Medulla oblongata (tissue), 1 donor: ENCODE results near the gene ARHGEF11.
"Not testable (repeated sequence)": the region's sequence is repeated elsewhere in the genome, so short reads cannot be mapped to it uniquely, and the experiment has no call there.

Experiments used
- DNase-seq: peaks from one replicate; pipeline ENCODE4 v3.0.0-alpha.2; 2015; ENCODE audit errors: extremely low spot score

Gene ARHGEF11

DNA sequence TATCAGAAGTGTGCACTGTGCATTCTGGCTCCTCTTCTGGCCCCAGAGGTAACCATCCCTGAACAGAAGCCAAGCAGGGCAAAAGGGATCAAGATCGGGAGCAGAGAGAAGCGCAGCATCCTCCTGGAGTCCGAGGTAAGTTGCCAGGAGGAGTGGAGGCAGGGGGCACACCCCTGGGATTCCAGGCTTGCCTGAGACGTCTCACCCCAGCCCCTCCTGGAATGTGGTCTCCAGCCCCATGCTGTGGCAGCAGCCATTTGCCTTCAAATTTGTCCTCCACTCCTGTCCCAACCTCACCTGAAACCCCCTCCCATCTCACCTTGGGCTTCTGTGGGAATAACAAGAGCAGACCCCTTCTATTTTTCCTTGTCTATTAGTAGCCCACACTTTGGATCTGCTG, 115.1 kb downstream of the ARHGEF11 start:
- DNase-seq: no peak

DNA sequence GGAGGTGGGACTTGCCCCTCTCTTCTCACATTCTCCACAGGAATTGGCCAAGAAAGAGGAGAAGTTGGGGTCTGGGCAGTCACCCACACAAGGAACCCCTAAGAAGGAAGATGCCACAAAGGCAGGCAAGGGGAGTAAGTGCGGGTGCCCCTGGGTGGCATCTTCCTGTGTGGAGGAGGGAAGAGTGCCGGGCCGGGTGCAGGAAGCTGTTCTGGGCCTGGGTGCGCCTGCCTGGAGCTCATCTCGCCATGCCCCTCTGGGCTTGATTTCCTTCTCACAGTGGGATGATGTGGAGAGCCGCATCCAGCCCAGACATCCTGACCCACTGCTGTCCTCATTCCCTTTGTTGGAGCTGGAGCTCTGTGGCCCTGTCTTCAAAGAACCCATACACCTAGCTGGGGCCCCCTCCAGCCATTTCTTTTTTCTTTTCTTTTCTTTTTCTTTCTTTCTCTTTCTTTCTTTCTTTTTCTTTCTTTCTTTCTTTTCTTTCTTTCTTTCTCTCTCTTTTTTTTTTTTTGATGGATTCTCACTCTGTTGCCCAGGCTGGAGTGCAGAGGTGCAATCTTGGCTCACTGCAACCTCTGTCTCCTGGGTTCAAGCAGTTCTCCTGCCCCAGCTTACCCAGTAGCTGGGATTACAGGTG, 115.8 kb downstream of the ARHGEF11 start:
- no peak for DNase-seq

DNA sequence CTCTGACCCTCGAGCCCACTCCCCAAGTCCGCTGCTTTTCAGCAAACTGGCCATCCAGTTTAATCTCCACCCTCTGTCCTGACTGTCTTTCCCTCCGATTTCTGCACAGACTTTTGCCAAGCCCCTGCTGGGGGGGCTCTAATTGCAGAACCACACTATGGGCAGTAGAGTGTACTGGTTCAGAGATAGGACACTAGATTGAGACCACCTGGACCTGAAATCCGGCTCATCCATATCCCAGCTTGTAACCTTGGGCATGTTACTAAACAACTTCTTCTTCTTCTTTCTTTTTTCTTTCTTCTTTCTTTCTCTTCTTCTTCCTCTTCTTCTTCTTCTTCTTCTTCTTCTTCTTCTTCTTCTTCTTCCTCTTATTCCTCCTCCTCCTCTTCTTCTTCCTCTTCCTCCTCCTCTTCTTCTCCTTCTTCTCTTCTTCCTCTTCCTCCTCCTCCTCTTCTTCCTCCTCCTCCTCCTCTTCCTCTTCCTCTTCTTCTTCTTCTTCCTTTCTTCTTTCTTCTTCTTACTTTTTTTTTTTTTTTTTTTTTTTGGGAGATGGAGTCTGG, 117.4 kb downstream of the ARHGEF11 start:
- no peak for DNase-seq

DNA sequence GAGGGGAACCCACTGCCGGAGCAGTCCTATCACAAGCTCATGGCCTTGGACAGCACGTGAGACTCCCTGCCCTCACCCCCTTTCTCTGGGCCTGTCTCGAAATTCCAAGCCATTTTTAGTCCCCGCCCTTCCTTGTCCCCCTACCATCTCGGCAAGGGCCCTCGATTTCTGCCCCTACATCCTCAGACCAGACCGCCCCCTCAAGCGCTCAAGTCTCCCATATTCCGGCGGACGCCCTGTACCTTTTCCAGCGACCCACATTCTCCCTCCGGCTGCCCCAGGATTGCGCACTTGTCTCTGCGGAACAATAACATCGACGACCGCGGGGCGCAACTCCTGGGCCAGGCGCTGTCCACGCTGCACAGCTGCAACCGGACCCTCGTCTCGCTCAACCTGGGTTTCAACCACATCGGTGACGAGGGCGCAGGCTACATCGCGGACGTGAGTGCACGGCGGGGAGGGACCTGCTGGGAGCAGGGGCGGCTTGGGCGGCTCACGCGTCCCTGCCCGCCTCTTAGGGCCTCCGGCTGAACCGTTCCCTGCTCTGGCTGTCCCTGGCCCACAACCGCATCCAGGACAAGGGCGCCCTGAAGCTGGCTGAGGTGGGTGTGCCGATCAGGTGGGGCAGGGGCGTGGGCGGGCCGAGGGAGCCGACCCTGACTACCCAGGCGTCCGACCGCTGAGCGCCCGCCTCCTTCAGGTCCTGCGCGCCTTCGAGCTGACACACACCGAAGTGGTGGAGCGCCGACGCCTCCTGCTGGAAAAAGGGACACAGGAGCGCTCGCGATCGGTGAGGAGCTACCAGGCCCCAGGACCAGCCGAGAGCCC, 118.1 kb downstream of the ARHGEF11 start:
- peak; percentile 18 for DNase-seq

DNA sequence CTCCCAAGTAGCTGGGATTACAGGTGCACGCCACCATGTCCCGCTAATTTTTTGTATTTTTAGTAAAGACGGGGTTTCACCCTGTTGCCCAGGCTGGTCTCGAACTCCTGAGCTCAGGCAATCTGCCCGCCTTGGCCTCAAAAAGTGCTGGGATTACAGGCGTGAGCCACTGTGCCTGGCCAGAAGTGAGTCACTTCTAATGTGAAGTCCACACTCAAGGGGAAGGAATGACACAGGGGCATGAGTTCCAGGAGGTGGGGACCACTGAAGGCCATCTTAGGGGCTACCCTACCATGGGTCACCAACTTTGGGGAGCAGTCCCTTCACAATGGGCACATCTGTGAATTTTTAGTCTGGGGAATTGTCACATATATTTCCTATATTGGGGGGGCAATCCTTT, 118.8 kb downstream of the ARHGEF11 start:
- DNase-seq: not testable (repeated sequence)

DNA sequence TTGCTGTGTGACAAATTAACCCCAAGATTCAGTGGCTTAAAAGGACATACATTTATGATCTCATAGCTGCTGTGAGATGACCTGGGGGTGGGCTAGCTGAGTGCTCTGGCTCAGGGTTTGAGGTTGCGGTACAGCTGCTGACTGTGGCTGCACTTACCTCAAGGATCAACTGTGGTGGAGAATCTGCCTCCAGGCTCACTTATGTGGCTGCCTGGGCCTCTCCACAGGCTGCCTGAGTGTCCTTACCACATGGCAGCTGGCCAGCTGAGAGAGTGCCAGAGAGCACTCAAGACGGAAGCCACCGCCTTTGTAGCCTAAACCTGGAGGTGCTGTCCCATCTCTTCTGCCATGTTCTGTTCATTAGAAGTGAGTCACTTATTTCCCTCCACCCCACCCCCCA, 119.4 kb downstream of the ARHGEF11 start:
- peak; percentile 23 for DNase-seq

DNA sequence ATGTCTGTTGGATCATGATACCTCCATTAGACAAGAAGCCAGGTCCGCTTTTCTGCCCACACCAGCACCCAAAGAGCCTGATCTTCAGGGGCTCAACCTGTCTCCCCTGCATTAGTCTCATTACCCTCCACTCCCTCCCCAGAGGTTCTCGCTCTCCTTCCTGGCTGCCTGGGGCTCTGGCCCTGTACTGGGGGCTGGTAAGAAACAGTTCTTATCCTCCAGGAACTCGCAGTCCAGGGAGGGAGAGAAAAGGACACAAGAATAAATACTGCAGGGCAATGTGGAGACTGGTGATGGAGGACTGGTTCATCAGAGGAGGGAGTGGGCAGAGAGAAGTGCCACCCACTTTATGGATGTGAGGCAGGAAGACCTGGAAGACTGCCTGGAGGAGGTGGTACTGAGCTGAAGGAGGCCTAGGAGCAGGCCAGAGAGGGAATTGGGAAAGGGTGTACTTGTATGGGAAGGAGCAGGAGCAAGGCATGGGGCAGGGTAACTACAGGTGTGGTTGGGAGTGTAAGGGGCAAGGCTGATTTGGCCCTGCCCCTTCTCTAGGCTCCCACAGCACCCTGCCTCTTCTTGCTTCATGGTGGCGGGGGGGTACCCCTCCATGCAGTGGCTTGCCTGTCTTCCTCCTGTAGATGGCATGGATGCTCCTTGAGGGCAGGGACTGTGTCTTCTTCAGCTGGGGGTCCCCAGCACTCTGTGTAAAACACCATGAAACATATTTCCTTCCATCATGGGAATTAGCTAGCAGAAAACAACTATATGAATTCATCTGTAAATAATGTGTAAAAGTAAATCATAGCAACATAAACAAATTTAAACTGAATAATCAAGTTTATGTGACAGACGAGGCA, 120.2 kb downstream of the ARHGEF11 start:
- no peak for DNase-seq

DNA sequence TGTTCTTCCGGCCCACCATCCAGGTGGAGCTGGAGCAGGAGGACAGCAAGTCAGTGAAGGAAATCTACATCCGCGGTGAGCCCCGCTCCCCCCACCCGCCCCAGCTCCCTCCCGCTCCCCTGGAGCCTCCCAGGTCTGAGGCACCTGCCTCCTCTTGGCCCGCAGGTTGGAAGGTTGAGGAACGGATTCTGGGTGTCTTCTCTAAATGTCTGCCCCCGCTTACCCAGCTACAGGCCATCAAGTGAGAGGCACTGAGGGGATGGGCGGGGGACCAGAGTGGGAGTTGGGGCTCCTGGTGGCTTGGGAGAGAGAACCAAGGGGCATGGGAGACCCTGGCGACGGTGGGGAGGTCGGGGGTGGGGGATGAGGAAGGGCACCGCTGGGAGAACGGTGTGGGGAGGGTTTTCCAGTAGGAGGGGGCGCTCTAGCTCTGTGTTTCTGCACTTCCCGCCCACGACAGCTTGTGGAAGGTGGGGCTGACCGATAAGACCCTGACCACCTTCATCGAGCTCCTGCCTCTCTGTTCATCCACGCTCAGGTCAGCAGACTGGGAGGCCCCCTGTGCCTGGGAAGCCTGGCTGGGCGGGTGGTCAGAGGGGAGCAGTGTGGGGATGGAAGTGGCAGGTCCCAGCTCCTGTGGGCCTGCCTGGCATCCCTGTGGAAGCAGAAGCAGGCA, 120.9 kb downstream of the ARHGEF11 start:
- DNase-seq: no peak

DNA sequence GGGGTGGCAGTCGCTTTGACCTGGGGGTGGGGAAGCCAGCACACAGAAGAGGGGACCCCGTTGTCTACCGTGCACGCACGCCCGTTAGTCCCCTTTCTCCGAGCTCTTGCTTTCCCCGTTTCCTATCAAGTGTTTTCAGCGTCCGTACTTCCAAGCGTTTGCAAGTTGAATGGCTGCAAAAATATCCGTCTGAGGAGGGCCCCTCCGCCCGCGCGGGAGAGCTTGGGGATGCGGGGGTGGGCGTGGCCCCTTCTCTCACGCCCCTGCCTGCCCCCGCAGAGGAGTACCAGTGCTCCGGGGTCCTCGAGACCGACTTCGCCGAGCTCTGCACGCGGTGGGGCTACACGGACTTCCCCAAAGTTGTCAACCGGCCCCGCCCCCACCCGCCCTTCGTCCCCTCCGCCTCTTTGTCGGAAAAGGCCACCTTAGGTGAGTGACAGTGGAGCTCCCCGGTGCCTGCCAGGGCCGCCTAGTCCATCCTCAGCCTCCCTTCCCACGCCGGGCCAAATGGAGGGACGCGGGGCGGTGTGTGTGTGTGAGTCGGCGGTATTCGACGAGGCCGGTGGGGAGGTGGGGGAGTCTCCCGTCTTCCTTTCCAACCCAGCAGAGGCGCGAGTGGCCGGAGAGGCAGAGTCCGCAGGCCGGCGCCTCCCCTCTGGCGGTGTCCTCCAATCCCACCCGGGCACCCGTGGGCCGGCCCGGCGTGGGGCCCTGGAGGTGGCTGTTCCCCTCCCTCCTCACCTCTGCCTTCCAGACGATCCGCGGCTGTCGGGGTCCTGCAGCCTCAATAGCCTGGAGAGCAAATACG, 121.7 kb downstream of the ARHGEF11 start:
- no peak for DNase-seq

DNA sequence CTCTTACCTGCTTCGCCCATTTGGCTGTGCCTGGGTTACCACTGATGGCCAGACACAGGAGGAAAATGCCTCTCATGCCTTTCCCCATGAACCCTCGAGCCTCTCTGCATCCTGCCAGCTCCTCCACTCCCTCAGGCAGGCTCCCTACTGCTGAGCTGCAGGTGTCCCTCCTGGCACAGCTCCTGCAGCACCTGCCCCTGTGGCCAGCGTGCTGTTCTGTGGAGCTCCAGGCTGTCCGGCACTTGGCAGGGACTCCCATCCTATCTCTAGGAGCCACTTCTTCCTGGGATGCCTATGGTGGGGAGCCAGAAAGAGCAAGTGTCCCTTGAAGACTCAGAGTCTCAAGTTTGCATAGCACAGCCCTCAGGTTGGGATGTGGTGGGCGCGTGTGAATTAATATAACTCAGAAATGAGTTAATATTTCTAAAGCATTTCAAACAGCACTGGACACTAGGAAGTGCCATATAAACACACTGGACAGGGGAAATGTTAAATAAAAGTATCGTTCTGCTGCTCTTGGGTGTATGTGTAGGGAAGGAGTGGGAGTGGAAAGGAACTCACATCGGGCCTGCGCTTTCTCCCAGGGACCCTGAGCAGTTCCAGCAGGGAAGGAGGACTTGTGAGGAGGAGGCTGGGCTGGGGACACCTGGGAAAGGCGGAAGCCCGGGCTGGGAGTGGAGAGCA, 122.4 kb downstream of the ARHGEF11 start:
- DNase-seq: no peak

DNA sequence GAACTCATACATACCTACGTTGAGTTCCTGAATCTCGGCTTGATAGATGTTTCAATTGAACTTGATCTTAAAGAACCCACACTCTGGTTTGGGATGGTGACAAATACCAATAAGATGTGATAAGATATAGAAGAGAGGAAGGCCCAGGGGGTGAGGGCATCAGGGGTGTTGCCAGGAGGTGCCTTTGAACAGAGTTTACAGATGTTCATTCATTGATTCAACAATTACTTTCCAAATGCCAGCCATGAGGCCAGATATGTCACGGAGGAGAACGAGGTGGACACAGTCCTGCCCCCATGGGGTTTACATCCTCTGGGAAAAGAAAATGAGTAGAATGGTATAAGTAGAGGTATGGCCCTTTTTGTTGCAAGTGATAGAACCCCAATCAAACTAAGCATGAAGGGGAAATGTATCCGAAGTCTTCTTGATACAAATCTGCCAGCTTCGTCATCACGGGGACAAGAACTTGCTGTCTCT, 124.5 kb downstream of the ARHGEF11 start:
- DNase-seq: no peak

DNA sequence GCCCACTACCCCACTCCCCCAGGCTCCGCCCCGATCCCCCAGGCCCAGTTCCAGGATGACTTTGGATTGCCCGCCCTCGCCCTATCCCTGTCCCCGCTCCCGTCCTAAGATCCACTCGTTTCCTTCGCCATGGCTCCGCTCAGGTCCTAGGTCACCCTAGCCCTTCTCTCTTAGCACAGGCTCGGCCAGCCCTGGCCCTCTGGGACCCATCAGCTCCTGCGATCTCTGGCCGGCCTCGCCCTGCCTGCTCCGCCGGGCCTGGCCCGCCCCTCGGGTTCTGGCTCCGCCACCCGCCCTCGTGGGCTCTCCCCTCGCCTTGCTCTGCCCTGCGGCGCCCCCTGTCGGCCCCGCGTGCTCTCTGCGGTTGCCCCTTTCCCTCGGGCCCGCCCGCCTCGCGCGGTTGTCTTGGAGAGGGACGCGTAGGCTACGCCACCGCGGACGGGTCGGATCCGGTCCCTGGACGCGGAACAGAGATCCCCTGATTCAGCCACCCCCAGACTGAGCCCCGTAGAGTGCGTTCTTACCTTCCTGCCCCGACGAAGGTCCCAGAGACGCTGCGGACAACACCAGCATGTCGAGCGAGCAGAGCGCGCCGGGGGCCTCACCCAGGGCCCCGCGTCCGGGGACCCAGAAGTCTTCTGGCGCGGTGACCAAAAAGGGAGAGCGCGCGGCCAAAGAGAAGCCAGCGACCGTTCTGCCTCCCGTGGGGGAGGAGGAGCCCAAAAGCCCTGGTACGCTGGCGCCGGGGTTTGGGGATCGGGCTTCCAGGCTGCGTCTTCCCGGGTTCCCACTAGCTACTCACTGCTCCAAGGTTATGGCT, 125.1 kb downstream of the ARHGEF11 start, which contains the start of gene LRRC71:
Gene LRRC71 (plus strand): TSS at position 400 of the 820 bp plus-strand sequence. CDS start 172 bp downstream, at position 572.
- DNase-seq: peak; percentile 53

DNA sequence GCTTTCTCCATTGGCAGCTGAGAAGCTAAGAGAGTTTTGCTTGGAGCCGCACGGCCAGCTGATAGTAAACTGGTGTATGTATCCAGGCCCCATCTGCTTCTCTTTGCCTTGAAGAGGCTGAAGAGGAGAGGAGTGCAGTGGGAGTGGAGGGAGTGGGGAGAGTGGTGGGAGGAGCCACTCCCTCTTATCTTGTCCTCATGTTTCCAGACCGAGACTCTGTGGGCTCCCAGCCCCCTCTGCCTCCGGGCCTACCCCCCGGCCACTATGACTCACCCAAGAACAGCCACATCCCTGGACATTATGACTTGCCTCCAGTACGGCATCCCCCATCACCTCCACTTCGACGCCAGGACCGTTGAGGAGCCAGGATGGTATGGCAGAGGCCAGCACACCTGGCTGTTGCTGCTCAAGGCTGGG, 131.1 kb downstream of the ARHGEF11 start:
- no peak for DNase-seq

DNA sequence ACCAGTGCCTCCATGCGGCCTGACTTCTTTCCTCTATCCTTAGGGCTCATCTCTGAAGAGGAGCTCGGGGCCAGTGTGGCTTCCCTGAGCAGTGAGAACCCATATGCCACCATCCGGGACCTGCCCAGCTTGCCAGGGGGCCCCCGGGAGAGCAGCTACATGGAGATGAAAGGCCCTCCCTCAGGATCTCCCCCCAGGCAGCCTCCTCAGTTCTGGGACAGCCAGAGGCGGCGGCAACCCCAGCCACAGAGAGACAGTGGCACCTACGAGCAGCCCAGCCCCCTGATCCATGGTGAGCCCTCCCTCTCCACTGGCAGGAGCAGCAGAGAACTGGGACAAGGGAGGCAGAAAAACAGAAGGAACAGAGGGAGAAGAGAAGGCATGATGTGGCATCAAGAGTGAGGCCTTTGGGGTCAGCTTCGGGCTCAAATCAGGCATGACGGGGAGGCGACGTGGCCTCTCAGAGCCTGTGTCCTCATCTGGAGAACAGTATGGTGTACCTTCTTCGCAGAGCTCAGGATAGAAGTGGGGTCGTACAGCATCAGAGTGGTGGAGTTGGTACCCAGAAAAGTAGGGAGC, 131.6 kb downstream of the ARHGEF11 start:
- no peak for DNase-seq

DNA sequence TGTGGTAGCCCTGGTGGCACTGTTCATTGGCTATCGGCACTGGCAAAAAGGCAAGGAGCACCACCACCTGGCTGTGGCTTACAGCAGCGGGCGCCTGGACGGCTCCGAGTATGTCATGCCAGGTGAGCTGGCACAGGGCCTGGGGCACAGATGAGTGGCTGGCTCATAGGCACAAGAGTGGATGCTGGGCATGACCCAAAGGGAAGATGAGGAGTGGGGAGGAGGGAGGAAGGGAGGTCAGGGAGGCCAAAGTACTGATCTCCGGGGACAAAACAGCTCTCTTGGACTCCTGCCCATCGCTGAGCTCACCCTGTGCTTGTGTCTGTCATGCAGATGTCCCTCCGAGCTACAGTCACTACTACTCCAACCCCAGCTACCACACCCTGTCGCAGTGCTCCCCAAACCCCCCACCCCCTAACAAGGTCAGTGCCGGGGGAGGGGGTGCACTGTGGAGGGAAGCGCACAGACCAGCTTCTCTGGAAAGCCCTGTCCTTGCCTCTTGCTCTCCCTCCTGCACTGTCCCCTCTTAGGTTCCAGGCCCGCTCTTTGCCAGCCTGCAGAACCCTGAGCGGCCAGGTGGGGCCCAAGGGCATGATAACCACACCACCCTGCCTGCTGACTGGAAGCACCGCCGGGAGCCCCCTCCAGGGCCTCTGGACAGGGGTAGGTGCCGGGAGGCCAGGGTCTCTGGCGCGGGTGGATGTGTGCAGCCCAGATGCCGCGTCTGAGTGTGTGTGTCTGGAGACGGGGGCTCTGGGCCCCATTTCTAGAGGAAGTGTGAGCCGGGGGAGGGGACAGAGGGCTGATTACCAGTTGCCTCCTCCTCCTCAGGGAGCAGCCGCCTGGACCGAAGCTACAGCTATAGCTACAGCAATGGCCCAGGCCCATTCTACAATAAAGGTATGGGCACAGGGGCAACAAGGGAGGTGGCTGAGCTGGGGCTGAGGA, 132.4 kb downstream of the ARHGEF11 start:
- DNase-seq: no peak

DNA sequence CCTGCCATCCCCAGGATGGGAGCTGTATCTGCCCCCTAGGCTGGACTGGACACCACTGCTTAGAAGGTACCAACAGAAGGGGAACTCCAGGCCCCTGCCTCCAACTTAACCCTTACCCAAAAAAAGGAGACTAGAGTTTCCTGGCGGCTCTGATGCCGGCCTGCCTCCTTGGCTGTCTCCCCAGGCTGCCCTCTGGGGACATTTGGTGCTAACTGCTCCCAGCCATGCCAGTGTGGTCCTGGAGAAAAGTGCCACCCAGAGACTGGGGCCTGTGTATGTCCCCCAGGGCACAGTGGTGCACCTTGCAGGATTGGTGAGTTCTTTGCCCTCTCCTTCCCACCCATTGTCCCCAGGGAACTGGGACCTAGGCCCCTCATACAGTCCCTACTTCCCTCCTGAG, 133.2 kb downstream of the ARHGEF11 start:
- DNase-seq: no peak

DNA sequence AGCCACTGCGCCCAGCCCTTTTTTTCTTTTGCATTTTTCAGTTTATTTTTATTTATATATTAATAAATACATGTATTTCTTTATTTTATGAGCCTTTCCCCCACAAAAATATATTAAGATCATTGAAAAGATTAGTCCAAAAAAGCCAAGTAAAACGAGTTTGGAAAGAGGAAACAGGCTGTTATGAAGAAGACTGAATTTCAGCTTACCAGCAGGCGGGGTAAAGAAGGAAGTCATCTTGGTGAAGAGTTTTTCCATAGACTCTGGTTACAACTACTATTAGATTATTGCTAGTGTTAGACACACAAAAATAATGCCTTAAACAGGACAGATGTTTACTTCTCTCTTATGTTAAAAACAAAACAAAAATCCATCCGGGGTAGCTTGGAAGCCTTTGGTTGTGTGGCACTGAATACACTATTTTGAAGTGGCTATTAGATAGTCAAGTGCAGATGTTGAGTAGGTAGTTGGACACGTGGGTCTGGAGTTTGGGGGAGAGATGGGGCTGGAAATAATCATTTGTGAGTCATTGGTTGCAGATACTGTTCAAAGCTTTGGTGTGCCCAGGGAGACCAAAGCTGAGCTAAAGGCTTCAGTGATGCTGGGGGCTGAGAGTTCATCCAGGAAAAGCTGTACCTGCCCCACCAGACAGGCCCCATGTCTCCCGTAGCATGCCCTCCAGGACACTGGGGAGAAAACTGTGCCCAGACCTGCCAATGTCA, 133.8 kb downstream of the ARHGEF11 start:
- DNase-seq: no peak
